ENCODE measurements around the gene MTURN.
"Not testable (repeated sequence)": the region's sequence is repeated elsewhere in the genome, so short reads cannot be mapped to it uniquely, and the experiment has no call there.

MTURN gene

GRCh38 chr7:30134611-30135300 lies at the start of gene MTURN:
Gene MTURN, plus strand, starts transcription at chr7:30134986. Its CDS starts 151 bp downstream, at chr7:30135137.
- DNase-seq: peak; percentile 90

GRCh38 chr7:30086529-30086928 lies 48.3 kb upstream of the MTURN start:
- no peak for DNase-seq

GRCh38 chr7:30087371-30087770 lies 47.4 kb upstream of the MTURN start:
- no peak for DNase-seq

- DNase-seq: no peak
Measured at GRCh38 chr7:30088362-30088761, 46.4 kb upstream of the MTURN start.

- DNase-seq: no peak
Measured at GRCh38 chr7:30090111-30090510, 44.7 kb upstream of the MTURN start.

- DNase-seq: no peak
Measured at GRCh38 chr7:30091491-30091912, 43.3 kb upstream of the MTURN start.

- no peak for DNase-seq
Measured at GRCh38 chr7:30091987-30092386, 42.8 kb upstream of the MTURN start.

GRCh38 chr7:30093420-30093952 lies 41.3 kb upstream of the MTURN start:
- no peak for DNase-seq

- not testable (repeated sequence) for DNase-seq
Measured at GRCh38 chr7:30098599-30098998, 36.2 kb upstream of the MTURN start.

- DNase-seq: no peak
Measured at GRCh38 chr7:30102281-30102680, 32.5 kb upstream of the MTURN start.

- no peak for DNase-seq
Measured at GRCh38 chr7:30104157-30104556, 30.6 kb upstream of the MTURN start.

GRCh38 chr7:30112103-30112713 lies 22.6 kb upstream of the MTURN start:
- no peak for DNase-seq

GRCh38 chr7:30113144-30113543 lies 21.6 kb upstream of the MTURN start:
- no peak for DNase-seq

GRCh38 chr7:30114536-30115238 lies 20.1 kb upstream of the MTURN start:
- DNase-seq: no peak

GRCh38 chr7:30115709-30116297 lies 19.0 kb upstream of the MTURN start:
- DNase-seq: no peak

GRCh38 chr7:30116771-30117170 lies 18.0 kb upstream of the MTURN start:
- peak; percentile 16 for DNase-seq

- no peak for DNase-seq
Measured at GRCh38 chr7:30117896-30118295, 16.9 kb upstream of the MTURN start.

- no peak for DNase-seq
Measured at GRCh38 chr7:30119890-30120577, 14.8 kb upstream of the MTURN start.

- DNase-seq: no peak
Measured at GRCh38 chr7:30133736-30134610, 813 bp upstream of the MTURN start.

GRCh38 chr7:30135301-30136116 lies 723 bp downstream of the MTURN start:
- peak; percentile 89 for DNase-seq
